GM23338 (cell line): ENCODE results near the gene CFAP74. TPM values are rescaled to one million over a fixed set of nuclear protein-coding genes. Genes with fewer than 3 reads are reported as not detected.

Experiments used
- ETS1 ChIP-seq: IDR thresholded peaks from 2 replicates; pipeline ENCODE4 v1.6.1; 2016; ENCODE audit warnings: antibody characterized with exemption
- EZH2 ChIP-seq: fragments of 200-600 bp; sonication (generic); IDR thresholded peaks from one replicate; pipeline ENCODE4 v1.8.0; 2017; ENCODE audit warnings: antibody characterized with exemption, mild to moderate bottlenecking, low read depth; ENCODE audit not compliant: unreplicated experiment
- EZH2phosphoT487 ChIP-seq: fragments of 200-600 bp; sonication (generic); IDR thresholded peaks from one replicate; pipeline ENCODE4 v1.8.1; 2018; ENCODE audit warnings: antibody characterized with exemption; ENCODE audit not compliant: unreplicated experiment
- NANOG ChIP-seq: IDR thresholded peaks from 2 replicates; pipeline ENCODE4 v1.6.1; 2016; ENCODE audit warnings: antibody characterized with exemption, borderline replicate concordance
- ZNF114 ChIP-seq: fragments of 250-450 bp; sonication (Bioruptor Pico); IDR thresholded peaks from 2 replicates; pipeline ENCODE4 v1.5.0; 2020; ENCODE audit warnings: mild to moderate bottlenecking, moderate library complexity
- ZNF331 ChIP-seq: fragments of 250-450 bp; sonication (Bioruptor Pico); IDR thresholded peaks from 2 replicates; pipeline ENCODE4 v1.5.0; 2020; ENCODE audit warnings: low read depth, mild to moderate bottlenecking, moderate library complexity
- ZNF462 ChIP-seq: fragments of 250-450 bp; sonication (Bioruptor Pico); IDR thresholded peaks from 2 replicates; pipeline ENCODE4 v1.5.0; 2020; ENCODE audit warnings: mild to moderate bottlenecking, moderate library complexity
- polyA plus RNA-seq: library from polyadenylated mRNA; unstranded; fragments of >200 nt; fragmentation: Nextera tagmentation; extraction: Ambion mirVana; gene quantifications from 2 replicates; pipeline ENCODE4 v1.2.1, GENCODE V29; 2016
- total RNA-seq: library from RNA; depleted of rRNA; stranded (reverse); fragments of >200 nt; shearing (Covaris generic); gene quantifications from 2 replicates; pipeline ENCODE4 v1.2.3, GENCODE V29; 2014
- TF ChIP-seq, protein P1 (sequence below): IDR thresholded peaks from one replicate; pipeline ENCODE4 v1.6.1; 2018; ENCODE audit warnings: antibody characterized with exemption; ENCODE audit not compliant: unreplicated experiment

Gene CFAP74
- total and polyA plus RNA-seq, 2 experiments from 2014 or later: 0.21 TPM; not detected in 1

GRCh38 chr1:1963570-1963969, 40.0 kb downstream of the CFAP74 start (continued):
- TF ChIP-seq ZNF462 (no peak), EZH2phosphoT487 (no peak), EZH2 (no peak), ZNF114 (CRISPR knock-in tag) (no peak), NANOG (no peak), ZNF331 (no peak), ETS1 (no peak)
- TF ChIP-seq, protein P1, sequence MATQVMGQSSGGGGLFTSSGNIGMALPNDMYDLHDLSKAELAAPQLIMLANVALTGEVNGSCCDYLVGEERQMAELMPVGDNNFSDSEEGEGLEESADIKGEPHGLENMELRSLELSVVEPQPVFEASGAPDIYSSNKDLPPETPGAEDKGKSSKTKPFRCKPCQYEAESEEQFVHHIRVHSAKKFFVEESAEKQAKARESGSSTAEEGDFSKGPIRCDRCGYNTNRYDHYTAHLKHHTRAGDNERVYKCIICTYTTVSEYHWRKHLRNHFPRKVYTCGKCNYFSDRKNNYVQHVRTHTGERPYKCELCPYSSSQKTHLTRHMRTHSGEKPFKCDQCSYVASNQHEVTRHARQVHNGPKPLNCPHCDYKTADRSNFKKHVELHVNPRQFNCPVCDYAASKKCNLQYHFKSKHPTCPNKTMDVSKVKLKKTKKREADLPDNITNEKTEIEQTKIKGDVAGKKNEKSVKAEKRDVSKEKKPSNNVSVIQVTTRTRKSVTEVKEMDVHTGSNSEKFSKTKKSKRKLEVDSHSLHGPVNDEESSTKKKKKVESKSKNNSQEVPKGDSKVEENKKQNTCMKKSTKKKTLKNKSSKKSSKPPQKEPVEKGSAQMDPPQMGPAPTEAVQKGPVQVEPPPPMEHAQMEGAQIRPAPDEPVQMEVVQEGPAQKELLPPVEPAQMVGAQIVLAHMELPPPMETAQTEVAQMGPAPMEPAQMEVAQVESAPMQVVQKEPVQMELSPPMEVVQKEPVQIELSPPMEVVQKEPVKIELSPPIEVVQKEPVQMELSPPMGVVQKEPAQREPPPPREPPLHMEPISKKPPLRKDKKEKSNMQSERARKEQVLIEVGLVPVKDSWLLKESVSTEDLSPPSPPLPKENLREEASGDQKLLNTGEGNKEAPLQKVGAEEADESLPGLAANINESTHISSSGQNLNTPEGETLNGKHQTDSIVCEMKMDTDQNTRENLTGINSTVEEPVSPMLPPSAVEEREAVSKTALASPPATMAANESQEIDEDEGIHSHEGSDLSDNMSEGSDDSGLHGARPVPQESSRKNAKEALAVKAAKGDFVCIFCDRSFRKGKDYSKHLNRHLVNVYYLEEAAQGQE: no peak
